Neural cell (in vitro differentiated cells): ENCODE measurements around the gene ETF1. TPM values are rescaled to one million over a fixed set of nuclear protein-coding genes. Genes with fewer than 3 reads are reported as not detected.
"Not testable (repeated sequence)": the region's sequence is repeated elsewhere in the genome, so short reads cannot be mapped to it uniquely, and the experiment has no call there.

ENCODE experiments used
- H2AFZ ChIP-seq: fragments of 200-600, 300-800 bp; sonication (generic), shearing (Covaris generic); 2 replicates; pipeline ENCODE4 v1.6.0; 2014; ENCODE audit warnings: low read depth, mild to moderate bottlenecking, antibody characterized with exemption, low read length, moderate library complexity
- H3F3A ChIP-seq: fragments of 200-600 bp; shearing (Covaris generic); 2 replicates; pipeline ENCODE4 v1.6.1; 2016; ENCODE audit warnings: mild to moderate bottlenecking, moderate library complexity, mixed read lengths, antibody characterized with exemption, low read length; ENCODE audit not compliant: insufficient read depth, poor library complexity, severe bottlenecking
- H3K27ac ChIP-seq: fragments of 200-600, 300-800 bp; sonication (generic), shearing (Covaris generic); 2 replicates; pipeline ENCODE4 v1.5.1; 2014; ENCODE audit warnings: mild to moderate bottlenecking, low read length, moderate library complexity
- H3K27me3 ChIP-seq: fragments of 300-800, 200-600 bp; sonication (generic), shearing (Covaris generic); 2 replicates; pipeline ENCODE4 v1.6.0; 2014; ENCODE audit warnings: mild to moderate bottlenecking, low read depth, low read length, moderate library complexity; ENCODE audit not compliant: insufficient read depth
- H3K36me3 ChIP-seq: fragments of 300-800, 200-600 bp; sonication (generic), shearing (Covaris generic); 2 replicates; pipeline ENCODE4 v1.5.1; 2014; ENCODE audit warnings: mild to moderate bottlenecking, antibody characterized with exemption, low read length, moderate library complexity; ENCODE audit not compliant: insufficient read depth
- H3K4me2 ChIP-seq: fragments of 300-800, 200-600 bp; sonication (generic), shearing (Covaris generic); 2 replicates; pipeline ENCODE4 v1.6.0; 2014; ENCODE audit warnings: mild to moderate bottlenecking, low read length
- H3K4me3 ChIP-seq: fragments of 300-800, 200-600 bp; sonication (generic), shearing (Covaris generic); 2 replicates; pipeline ENCODE4 v1.5.1; 2014; ENCODE audit warnings: mild to moderate bottlenecking, low read length, moderate library complexity
- H3K79me2 ChIP-seq: fragments of 200-600 bp; shearing (Covaris generic); replicated peaks from 2 replicates; pipeline ENCODE4 v1.6.0; 2014; ENCODE audit warnings: mild to moderate bottlenecking, low read length, moderate library complexity; ENCODE audit not compliant: insufficient read depth
- H3K9ac ChIP-seq: fragments of 300-800, 200-600 bp; sonication (generic), shearing (Covaris generic); 2 replicates; pipeline ENCODE4 v1.6.1; 2016; ENCODE audit warnings: mild to moderate bottlenecking, low read length, mixed read lengths
- H3K9me2 ChIP-seq: fragments of 200-600 bp; shearing (Covaris generic); 2 replicates; pipeline ENCODE4 v1.6.1; 2016; ENCODE audit warnings: mild to moderate bottlenecking, low read length, mixed read lengths; ENCODE audit not compliant: insufficient read depth
- H3K9me3 ChIP-seq: fragments of 200-600, 300-800 bp; sonication (generic), shearing (Covaris generic); 2 replicates; pipeline ENCODE4 v1.6.1; 2016; ENCODE audit warnings: mild to moderate bottlenecking, mixed run types, low read length, moderate library complexity, mixed read lengths
- H4K20me1 ChIP-seq: fragments of 200-600 bp; shearing (Covaris generic); 2 replicates; pipeline ENCODE4 v1.6.1; 2016; ENCODE audit warnings: mild to moderate bottlenecking, mixed run types; ENCODE audit not compliant: insufficient read depth
- EP300 ChIP-seq: fragments of 450-650 bp; conservative IDR thresholded peaks from 2 replicates; pipeline ENCODE4 v1.6.1; 2014; ENCODE audit warnings: antibody characterized with exemption, mild to moderate bottlenecking, moderate library complexity; ENCODE audit not compliant: poor library complexity, severe bottlenecking
- EZH2 ChIP-seq: fragments of 200-600, 300-800 bp; shearing (Covaris generic), sonication (generic); IDR thresholded peaks from 2 replicates; pipeline ENCODE4 v1.6.1; 2014; ENCODE audit warnings: antibody characterized with exemption, low read length, borderline replicate concordance, mild to moderate bottlenecking; ENCODE audit not compliant: insufficient read depth, poor library complexity, severe bottlenecking
- MXI1 ChIP-seq: fragments of 450-650 bp; conservative IDR thresholded peaks from 2 replicates; pipeline ENCODE4 v1.6.1; 2014; ENCODE audit warnings: antibody characterized with exemption, mild to moderate bottlenecking; ENCODE audit not compliant: poor library complexity, severe bottlenecking
- POLR2AphosphoS5 ChIP-seq: IDR thresholded peaks from 2 replicates; pipeline ENCODE4 v1.6.1; 2012
- RAD21 ChIP-seq: fragments of 450-650 bp; conservative IDR thresholded peaks from 2 replicates; pipeline ENCODE4 v1.6.1; 2014; ENCODE audit warnings: antibody characterized with exemption, mild to moderate bottlenecking, moderate library complexity
- SMC3 ChIP-seq: fragments of 450-650 bp; conservative IDR thresholded peaks from 2 replicates; pipeline ENCODE4 v1.6.1; 2014; ENCODE audit warnings: antibody characterized with exemption, mild to moderate bottlenecking, moderate library complexity; ENCODE audit not compliant: poor library complexity
- TAF1 ChIP-seq: IDR thresholded peaks from 2 replicates; pipeline ENCODE4 v1.6.1; 2012; ENCODE audit warnings: low read depth
- polyA plus RNA-seq: library from polyadenylated mRNA; depleted of rRNA; stranded (reverse); fragments of >200 nt; gene quantifications from 2 replicates; pipeline ENCODE4 v1.2.3, GENCODE V29; 2014
- TF ChIP-seq, protein P1 (sequence below): IDR thresholded peaks from 2 replicates; pipeline ENCODE4 v1.6.1; 2012; ENCODE audit warnings: borderline replicate concordance
- TF ChIP-seq, protein P2 (sequence below): fragments of 450-650 bp; IDR thresholded peaks from 2 replicates; pipeline ENCODE4 v1.5.1; 2014; ENCODE audit warnings: antibody characterized with exemption, mild to moderate bottlenecking, moderate library complexity; ENCODE audit not compliant: poor library complexity, severe bottlenecking

ETF1 gene
- polyA plus RNA-seq, 1 donor from 2014 or later = 62.1 TPM

DNA sequence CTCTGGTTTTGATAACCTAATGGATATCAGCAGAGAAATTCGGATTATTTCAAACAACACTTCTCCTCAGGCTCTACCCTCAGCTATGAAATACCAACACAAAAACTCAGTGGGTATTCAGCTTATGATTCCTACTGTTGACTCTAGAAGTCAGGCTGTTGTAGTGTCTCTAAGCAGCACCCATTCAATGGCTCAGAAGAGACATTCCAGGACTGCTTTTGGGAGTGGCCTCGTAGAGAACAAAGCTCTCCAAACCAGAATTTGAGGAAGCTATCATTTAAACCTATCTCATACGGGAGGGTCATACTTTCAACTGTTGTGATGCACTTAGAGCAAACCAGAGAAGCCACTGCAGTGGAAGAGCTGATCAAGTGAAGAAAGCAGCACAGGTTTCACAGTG lies 34.1 kb downstream of the ETF1 start:
- Histone ChIP-seq H3K4me2 (no peak overlapping the region), H4K20me1 (no peaks in the 10 kb centered on the region), H3K27me3 (no peaks in the 10 kb centered on the region), H3K9me2 (no peaks in the 10 kb centered on the region), H3K27ac (no peak overlapping the region), H2AFZ (no peak overlapping the region), H3K4me3 (no peak overlapping the region), H3K79me2 (no peaks in the 10 kb centered on the region), H3F3A (no peaks in the 10 kb centered on the region), H3K9ac (no peak overlapping the region), H3K36me3 (no peaks in the 10 kb centered on the region), H3K9me3 (no peaks in the 10 kb centered on the region)
- TF ChIP-seq, protein P1, sequence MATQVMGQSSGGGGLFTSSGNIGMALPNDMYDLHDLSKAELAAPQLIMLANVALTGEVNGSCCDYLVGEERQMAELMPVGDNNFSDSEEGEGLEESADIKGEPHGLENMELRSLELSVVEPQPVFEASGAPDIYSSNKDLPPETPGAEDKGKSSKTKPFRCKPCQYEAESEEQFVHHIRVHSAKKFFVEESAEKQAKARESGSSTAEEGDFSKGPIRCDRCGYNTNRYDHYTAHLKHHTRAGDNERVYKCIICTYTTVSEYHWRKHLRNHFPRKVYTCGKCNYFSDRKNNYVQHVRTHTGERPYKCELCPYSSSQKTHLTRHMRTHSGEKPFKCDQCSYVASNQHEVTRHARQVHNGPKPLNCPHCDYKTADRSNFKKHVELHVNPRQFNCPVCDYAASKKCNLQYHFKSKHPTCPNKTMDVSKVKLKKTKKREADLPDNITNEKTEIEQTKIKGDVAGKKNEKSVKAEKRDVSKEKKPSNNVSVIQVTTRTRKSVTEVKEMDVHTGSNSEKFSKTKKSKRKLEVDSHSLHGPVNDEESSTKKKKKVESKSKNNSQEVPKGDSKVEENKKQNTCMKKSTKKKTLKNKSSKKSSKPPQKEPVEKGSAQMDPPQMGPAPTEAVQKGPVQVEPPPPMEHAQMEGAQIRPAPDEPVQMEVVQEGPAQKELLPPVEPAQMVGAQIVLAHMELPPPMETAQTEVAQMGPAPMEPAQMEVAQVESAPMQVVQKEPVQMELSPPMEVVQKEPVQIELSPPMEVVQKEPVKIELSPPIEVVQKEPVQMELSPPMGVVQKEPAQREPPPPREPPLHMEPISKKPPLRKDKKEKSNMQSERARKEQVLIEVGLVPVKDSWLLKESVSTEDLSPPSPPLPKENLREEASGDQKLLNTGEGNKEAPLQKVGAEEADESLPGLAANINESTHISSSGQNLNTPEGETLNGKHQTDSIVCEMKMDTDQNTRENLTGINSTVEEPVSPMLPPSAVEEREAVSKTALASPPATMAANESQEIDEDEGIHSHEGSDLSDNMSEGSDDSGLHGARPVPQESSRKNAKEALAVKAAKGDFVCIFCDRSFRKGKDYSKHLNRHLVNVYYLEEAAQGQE = no peak
- TF ChIP-seq EP300 (no peak), SMC3 (no peak), POLR2AphosphoS5 (no peak), EZH2 (no peak), RAD21 (no peak), TAF1 (no peak), MXI1 (no peak)
- TF ChIP-seq, protein P2, sequence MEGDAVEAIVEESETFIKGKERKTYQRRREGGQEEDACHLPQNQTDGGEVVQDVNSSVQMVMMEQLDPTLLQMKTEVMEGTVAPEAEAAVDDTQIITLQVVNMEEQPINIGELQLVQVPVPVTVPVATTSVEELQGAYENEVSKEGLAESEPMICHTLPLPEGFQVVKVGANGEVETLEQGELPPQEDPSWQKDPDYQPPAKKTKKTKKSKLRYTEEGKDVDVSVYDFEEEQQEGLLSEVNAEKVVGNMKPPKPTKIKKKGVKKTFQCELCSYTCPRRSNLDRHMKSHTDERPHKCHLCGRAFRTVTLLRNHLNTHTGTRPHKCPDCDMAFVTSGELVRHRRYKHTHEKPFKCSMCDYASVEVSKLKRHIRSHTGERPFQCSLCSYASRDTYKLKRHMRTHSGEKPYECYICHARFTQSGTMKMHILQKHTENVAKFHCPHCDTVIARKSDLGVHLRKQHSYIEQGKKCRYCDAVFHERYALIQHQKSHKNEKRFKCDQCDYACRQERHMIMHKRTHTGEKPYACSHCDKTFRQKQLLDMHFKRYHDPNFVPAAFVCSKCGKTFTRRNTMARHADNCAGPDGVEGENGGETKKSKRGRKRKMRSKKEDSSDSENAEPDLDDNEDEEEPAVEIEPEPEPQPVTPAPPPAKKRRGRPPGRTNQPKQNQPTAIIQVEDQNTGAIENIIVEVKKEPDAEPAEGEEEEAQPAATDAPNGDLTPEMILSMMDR = no peak

DNA sequence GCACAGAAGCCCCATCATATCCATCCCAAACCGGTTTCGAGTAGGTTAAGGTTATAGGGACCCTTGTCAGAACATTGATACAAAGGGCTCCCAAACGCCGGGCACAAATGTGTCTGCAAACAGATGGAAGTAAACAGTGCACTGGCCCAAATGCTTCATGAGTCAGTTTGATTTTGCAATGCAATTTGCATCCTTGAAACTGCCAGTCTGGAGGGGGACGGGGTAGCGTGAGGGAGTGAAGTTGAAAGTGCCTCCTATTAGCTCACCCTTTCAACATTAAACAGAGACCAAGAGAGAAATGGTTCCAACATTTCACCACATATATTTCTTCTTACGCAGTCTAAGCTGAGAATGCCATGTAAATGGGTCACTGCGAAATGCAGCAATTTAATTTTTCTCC lies 35.6 kb downstream of the ETF1 start:
- H3K4me3 ChIP-seq, H3K27me3 ChIP-seq, H3F3A ChIP-seq, H3K4me2 ChIP-seq, H3K9ac ChIP-seq, H3K79me2 ChIP-seq, H3K9me2 ChIP-seq, H3K36me3 ChIP-seq, H3K9me3 ChIP-seq, H4K20me1 ChIP-seq, H2AFZ ChIP-seq, H3K27ac ChIP-seq: not testable (repeated sequence)
